ENCODE measurements around the gene FAM110C. TPM values are rescaled to one million over a fixed set of nuclear protein-coding genes. Genes with fewer than 3 reads are reported as not detected.

FAM110C gene
- total and polyA plus RNA-seq, 2 donors (not counting 1 experiment from before 2014, with no cell fraction given), result not detected

GRCh38 chr2:90645-91312, 44.5 kb upstream of the FAM110C start:
- Histone ChIP-seq H3K9ac (ENCODE audit: insufficient read depth, low read length) (no peak overlapping the region), H3K36me3 (ENCODE audit: control insufficient read depth, insufficient read depth, low read length) (no peaks in the 10 kb centered on the region), H3K79me2 (ENCODE audit: control insufficient read depth, insufficient read depth, low read length) (no peaks in the 10 kb centered on the region), H3K27ac (ENCODE audit: insufficient read depth, low read length) (no peak overlapping the region), H4K20me1 (ENCODE audit: control insufficient read depth, extremely low read depth, insufficient read depth, low read length) (no peaks in the 10 kb centered on the region), H3K4me3 (replicated peaks in 1 of 4; ENCODE audit: control extremely low read depth in 1 of 4, insufficient read depth in 1 of 4, low read depth in 3 of 4, low read length in 4 of 4) (no peak overlapping the region), H2AFZ (ENCODE audit: low read length) (no peak overlapping the region), H3K4me2 (ENCODE audit: extremely low read depth, insufficient read depth, low read length) (no peak overlapping the region), H3K4me1 (ENCODE audit: control insufficient read depth, extremely low read depth, insufficient read depth, low read length) (no peaks in the 10 kb centered on the region), H3K27me3 (ENCODE audit: control insufficient read depth, insufficient read depth, low read length) (no peaks in the 10 kb centered on the region), H3K9me3 (ENCODE audit: control insufficient read depth, insufficient read depth, low read depth, low read length) (no peaks in the 10 kb centered on the region)
- TF ChIP-seq EZH2 (IDR thresholded peaks at IDR 0.05; ENCODE audit: low read length, missing control alignments), result no peak
- no peak for DNase-seq (ENCODE audit: low read depth in 2 of 2)

GRCh38 chr2:85761-86160, 39.5 kb upstream of the FAM110C start:
- no peak for TF ChIP-seq EZH2 (IDR thresholded peaks at IDR 0.05; ENCODE audit: low read length, missing control alignments)
- TF ChIP-seq CTCF (conservative IDR thresholded peaks at IDR 0.05 in 1 of 2, IDR thresholded peaks at IDR 0.05 in 1 of 2; ENCODE audit: low read depth in 1 of 2, low read length in 2 of 2), result no peak

GRCh38 chr2:84121-84520, 37.8 kb upstream of the FAM110C start:
- Histone ChIP-seq H3K9me3 (ENCODE audit: control insufficient read depth, insufficient read depth, low read depth, low read length) (no peaks in the 10 kb centered on the region), H3K4me1 (ENCODE audit: control insufficient read depth, extremely low read depth, insufficient read depth, low read length) (no peaks in the 10 kb centered on the region), H3K36me3 (ENCODE audit: control insufficient read depth, insufficient read depth, low read length) (no peaks in the 10 kb centered on the region), H4K20me1 (ENCODE audit: control insufficient read depth, extremely low read depth, insufficient read depth, low read length) (no peaks in the 10 kb centered on the region), H3K4me2 (ENCODE audit: extremely low read depth, insufficient read depth, low read length) (no peak overlapping the region), H3K4me3 (replicated peaks in 1 of 4; ENCODE audit: control extremely low read depth in 1 of 4, insufficient read depth in 1 of 4, low read depth in 3 of 4, low read length in 4 of 4) (no peak overlapping the region), H3K27ac (ENCODE audit: insufficient read depth, low read length) (no peak overlapping the region), H3K79me2 (ENCODE audit: control insufficient read depth, insufficient read depth, low read length) (no peaks in the 10 kb centered on the region), H3K9ac (ENCODE audit: insufficient read depth, low read length) (no peak overlapping the region), H2AFZ (ENCODE audit: low read length) (no peak overlapping the region), H3K27me3 (ENCODE audit: control insufficient read depth, insufficient read depth, low read length) (no peaks in the 10 kb centered on the region)
- TF ChIP-seq EZH2 (IDR thresholded peaks at IDR 0.05; ENCODE audit: low read length, missing control alignments) (no peak), CTCF (conservative IDR thresholded peaks at IDR 0.05 in 1 of 2, IDR thresholded peaks at IDR 0.05 in 1 of 2; ENCODE audit: low read depth in 1 of 2, low read length in 2 of 2) (no peak)
- no peak for DNase-seq (ENCODE audit: low read depth in 2 of 2)

More at GRCh38 chr2:85761-86160, 39.5 kb upstream of the FAM110C start:
- H2AFZ ChIP-seq (ENCODE audit: low read length), result no peak overlapping the region
- H3K27me3 ChIP-seq (ENCODE audit: control insufficient read depth, insufficient read depth, low read length), result no peaks in the 10 kb centered on the region
- H3K9ac ChIP-seq (ENCODE audit: insufficient read depth, low read length), result no peak overlapping the region
- H3K36me3 ChIP-seq (ENCODE audit: control insufficient read depth, insufficient read depth, low read length), result no peaks in the 10 kb centered on the region
- no peak overlapping the region for H3K4me2 ChIP-seq (ENCODE audit: extremely low read depth, insufficient read depth, low read length)
- H3K9me3 ChIP-seq (ENCODE audit: control insufficient read depth, insufficient read depth, low read depth, low read length), result no peaks in the 10 kb centered on the region
- H3K4me1 ChIP-seq (ENCODE audit: control insufficient read depth, extremely low read depth, insufficient read depth, low read length), result no peaks in the 10 kb centered on the region
- no peaks in the 10 kb centered on the region for H3K79me2 ChIP-seq (ENCODE audit: control insufficient read depth, insufficient read depth, low read length)
- H3K27ac ChIP-seq (ENCODE audit: insufficient read depth, low read length), result no peak overlapping the region
- no peaks in the 10 kb centered on the region for H4K20me1 ChIP-seq (ENCODE audit: control insufficient read depth, extremely low read depth, insufficient read depth, low read length)
- no peak for DNase-seq (ENCODE audit: low read depth in 2 of 2)
- H3K4me3 ChIP-seq (replicated peaks in 1 of 4; ENCODE audit: control extremely low read depth in 1 of 4, insufficient read depth in 1 of 4, low read depth in 3 of 4, low read length in 4 of 4), result no peak overlapping the region
